GM18519 (cell line): ENCODE measurements around the gene OR4F6.
"Not testable (repeated sequence)": the region's sequence is repeated elsewhere in the genome, so short reads cannot be mapped to it uniquely, and the experiment has no call there.

Source experiments
- ATAC-seq: cut with Tn5 transposase; IDR thresholded peaks from one replicate; pipeline ENCODE4 v1.9.1; 2021; ENCODE audit warnings: mild to moderate bottlenecking, moderate library complexity; ENCODE audit not compliant: unreplicated experiment, low FRiP score

The OR4F6 gene, protein sequence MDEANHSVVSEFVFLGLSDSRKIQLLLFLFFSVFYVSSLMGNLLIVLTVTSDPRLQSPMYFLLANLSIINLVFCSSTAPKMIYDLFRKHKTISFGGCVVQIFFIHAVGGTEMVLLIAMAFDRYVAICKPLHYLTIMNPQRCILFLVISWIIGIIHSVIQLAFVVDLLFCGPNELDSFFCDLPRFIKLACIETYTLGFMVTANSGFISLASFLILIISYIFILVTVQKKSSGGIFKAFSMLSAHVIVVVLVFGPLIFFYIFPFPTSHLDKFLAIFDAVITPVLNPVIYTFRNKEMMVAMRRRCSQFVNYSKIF

DNA sequence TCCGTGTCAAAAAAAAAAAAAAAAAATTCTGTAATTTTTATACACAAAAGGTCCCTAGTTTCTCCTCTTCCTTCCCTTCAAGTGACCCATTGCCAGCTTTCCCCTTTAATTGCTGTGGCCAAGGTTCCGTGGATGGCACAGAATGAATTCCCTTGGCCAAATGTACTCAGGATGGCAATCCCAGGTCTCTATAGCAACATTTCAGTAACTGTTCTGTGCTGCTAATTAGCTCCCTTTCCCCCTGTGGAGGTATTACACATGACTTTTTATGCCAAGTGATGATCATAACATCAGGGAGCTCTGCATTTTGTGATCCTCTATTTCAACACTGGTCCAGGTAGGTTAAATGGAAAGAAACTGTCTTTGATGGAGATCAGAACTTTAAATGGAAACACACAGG lies at the start of gene OR4F6:
Gene OR4F6 (plus strand): TSS at position 301 of the 400 bp plus-strand sequence. CDS start 2,211 bp downstream, outside the sequence.
- no peak for ATAC-seq

DNA sequence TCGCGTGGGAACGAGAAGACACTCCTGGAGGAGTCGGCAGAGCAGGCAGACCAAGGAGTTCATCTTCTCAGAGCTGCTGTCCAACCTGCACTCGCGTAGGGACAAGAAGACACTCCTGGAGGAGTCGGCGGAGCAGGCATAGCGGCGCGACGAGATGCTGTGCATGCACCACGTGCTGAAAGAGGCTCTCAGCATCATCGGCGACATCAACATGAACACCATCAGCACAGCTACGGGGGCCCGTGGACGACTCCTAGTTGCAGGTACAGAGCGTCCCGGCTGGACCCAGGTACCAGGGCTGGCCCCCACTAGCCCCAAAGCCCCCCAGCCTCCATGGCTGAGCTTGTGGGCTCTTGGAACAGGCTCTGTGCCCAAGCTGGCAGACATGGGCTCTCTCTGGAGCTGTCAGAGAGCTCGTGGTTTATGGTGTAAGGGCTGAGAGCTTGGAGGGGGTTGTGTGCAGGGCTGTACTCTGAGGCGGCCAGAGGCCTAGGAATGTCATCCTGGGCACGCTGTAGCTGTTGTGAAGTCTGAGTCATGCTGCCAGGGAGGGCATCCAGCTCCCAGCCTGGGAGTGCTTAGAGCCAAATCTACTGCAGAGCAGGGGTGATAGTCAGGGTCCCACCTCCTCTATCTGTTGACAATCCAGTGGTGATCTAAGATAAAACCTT lies 38.5 kb upstream of the OR4F6 start:
- ATAC-seq = not testable (repeated sequence)

DNA sequence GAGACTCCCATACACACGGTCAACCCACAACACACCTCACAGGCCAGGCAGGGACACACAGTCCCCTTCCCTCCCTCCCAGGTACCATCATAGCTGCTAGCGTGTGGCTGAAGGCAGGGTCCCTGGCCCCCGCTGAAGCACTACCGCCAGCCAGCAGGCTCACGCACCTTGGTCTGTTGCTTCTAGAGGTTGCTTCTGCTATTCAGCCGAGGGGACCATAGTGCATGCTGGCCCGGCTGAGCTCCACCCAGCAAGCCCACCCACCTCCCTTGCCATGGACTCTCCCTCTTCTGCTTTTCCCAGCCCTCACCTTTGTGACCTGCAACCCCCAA lies 38.0 kb upstream of the OR4F6 start:
- ATAC-seq = not testable (repeated sequence)

DNA sequence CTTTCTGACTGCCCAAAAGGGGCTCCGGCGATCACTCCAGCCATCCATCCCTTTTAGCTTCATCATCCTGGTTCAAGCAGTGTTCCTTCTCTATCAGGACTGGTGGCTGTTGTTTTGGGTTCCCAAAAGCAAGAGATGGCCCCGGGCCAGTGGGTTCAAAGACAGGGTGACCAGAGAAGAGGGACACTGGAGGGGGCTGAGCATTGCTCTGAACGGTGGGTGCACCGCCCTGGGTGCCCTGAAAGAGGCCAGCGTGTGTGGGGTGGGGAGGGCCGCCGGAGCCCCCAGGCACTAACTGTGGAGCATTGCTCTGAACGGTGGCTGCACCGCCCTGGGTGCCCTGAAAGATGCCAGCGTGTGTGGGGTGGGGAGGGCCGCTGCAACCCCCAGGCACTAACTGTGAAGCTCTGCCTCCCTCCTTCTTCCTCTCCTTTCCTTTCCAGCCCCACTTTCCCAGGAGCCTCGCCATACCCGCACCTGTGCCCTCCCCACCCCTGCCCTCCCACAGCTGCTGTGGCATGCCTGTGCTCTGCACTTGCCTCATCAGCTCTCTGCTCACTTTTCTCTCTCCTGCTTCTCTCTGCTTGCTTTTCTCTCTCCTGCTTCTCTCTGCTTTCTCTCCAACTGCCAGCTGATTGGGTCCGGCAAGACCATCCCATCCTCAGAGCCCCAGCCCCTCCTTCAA lies 37.4 kb upstream of the OR4F6 start:
- ATAC-seq = no peak

DNA sequence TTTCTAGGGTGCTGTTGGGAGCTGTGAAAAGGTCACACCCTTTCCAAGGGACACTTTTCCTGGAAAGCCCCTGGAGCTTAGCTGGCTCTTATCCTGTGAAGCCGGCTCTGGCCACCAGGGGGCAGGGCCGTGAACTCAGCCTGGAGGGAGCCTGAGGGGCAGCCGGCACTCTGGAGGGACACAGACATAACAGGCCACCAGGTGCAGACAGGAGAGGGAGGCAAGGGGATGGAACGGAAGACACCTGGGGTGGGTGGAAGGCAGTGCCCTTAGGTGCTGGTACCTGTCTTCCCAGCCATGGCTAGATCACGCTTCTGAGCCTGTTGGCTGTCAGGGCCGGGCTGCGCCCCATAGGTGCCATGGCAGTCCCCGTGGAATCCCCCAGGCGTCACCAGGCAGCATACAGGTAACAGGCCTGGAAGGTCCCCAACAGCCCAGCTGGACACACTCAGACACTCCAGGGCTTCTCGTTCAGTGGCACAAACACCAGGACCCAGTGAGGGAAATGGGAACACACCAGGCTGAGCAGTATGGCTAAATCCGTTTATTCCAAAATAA lies 36.1 kb upstream of the OR4F6 start:
- ATAC-seq = not testable (repeated sequence)

DNA sequence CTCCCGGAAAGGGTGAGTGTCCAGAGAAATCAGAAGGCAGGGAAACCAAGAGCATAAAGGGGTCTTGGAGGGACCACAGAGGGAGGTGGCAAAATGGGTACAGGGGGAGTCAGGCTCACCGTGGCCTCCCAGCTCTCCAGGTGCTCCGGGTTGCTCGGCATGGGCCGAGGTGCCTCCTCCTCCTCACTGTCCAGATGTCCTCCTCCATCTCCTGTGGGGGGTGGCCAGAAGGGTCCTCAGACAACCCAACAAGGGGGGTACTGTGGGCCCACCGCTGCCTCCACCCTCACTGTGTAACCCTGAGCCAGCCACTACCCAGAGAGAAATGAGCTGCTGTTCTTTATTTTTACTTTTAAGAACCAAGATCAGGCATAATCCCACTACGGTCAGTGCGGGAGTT lies 30.4 kb upstream of the OR4F6 start:
- no peak for ATAC-seq

DNA sequence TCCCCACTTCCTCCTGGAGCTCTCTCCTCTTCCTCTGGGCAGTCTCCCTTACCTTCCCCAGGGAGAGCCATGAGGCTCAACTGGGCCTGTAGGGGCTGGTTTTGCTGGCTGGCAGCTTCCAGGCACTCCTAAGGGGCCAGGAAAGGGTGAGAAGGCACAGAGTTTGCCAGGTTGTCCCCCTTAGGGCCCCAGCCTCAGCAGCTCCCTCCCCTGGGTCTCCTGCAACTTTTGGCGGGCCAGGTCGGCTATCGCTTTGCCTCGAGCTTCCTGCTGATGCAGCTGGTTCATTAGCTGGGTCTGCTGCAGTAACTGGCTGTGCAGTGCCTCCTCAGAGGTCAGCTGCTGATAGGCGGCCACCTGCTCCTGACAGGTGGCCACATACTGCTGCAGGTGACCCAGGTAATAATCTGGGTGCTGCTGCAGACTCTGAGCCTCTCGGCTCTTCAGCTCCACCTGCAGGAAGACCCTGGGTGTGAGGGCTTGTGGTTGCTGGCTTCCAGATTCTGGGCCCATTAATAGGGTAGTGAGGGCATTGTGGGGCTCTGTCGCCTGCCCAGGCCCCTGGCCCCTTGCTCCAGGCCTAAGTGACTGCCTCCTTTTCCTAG lies 29.7 kb upstream of the OR4F6 start:
- no peak for ATAC-seq

DNA sequence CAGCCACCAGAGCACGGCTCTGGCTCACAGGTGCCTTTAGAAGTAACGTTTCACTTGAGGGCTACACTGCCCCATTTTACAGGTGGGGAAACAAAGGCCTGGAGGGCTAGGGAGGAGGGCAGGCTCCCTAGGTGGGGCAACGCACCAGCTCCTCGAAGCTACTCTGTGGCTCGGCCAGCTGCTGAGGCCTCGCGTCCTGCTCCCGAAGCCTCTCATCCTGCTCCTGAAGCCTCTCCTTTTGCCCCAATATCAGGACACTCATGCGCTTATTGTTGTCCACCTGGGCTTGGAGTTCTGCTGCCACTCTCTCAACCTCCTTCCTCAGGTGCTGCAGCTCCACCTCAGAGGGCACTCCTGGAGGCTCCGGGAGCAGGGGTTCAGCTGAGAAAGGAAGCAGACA lies 28.2 kb upstream of the OR4F6 start:
- no peak for ATAC-seq

DNA sequence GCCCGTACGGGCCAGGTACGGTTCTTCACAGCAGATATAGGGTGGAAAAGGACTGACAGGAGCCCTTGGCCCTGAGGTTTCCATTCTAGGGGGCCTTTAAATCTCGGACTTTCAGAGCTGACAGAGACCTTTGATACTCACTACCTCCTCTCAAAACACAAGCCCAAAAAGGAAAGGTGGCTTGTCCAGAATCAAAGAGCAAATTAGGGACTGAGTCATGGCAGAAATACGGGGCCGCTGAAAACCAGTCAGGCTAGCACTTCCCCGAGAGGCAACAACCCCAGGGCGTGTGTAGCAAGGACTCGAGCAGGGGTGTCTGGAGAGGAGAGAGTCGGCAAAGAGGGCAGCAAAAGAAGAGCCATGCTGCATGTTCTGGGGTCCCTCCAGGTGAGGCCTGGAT lies 24.7 kb upstream of the OR4F6 start:
- ATAC-seq = not testable (repeated sequence)

DNA sequence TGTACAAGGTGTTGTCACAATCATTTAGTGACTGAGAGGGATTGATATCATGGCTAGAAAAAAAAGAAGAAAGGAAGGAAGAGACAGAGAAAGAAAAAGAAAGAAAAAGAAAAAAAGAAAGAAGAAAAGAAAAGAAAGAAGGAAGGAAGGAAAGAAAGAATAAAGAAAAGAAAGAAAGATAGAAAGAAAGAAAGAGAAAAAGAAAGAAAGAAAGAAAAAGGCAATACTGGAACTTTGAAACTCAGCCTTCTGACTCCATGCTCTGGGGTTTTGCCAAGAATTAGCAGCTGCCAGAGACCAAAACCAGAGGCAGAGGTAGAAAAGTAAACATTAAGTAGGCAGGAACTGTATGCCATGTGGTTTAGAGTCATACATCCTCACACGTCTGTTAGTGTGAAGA lies 23.1 kb upstream of the OR4F6 start:
- ATAC-seq = not testable (repeated sequence)

DNA sequence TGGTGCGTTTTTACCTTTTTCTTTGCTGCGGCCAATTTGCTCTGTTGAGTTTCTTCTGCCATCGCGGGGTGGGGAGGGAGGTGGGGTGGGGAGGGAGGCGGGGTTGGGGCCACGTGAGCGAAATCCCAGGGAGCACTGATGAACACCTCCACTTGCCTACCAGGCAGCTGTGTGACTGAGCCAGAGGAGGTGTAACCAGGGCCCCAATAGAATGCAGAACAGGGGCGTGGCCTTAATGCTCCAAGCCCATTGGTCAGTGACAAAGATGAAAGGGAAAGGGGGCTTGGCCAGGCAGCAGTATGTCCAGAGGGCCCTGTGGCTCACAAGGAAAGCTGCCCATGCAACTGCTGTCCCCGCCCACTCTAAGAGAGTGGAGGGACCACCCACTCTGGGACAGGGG lies 21.4 kb upstream of the OR4F6 start:
- ATAC-seq = no peak

DNA sequence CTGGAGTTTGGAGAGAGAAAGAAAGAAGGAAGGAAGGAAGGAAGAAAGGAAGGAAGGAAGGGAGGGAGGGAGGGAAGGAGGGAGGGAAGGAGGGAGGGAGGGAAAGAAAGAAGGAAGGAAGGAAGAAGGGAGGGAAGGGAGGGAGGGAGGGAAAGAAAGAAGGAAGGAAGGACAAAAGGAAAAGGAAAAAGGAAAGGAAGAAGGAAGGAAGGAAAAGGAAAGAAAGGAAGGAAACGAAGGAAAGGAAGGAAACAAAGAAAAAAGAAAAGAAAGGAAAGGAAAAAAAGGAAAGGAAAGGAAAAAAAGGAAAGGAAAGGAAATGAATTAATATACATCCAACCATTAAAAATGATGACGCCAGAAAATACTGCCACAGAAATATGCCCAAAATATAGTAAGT lies 18.7 kb upstream of the OR4F6 start:
- no peak for ATAC-seq

DNA sequence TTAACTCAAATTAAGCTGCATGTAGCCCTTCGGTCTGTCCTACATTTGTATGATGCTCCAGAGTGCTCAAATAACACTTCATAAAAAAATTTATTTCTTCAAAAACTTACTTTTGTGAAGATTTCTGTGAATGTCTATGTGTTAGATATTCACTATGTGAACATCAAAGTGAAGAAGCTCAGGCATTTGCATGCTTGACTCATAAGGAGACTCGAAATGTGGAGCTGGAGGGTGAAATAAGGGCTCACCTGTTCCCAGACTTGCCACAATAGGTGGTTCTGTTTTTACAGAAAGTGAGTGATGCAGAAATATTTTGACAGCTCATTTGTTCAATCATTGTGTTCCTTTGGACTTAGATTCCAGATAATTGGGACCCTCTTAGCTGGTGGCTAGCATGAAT lies 16.9 kb upstream of the OR4F6 start:
- ATAC-seq = not testable (repeated sequence)

DNA sequence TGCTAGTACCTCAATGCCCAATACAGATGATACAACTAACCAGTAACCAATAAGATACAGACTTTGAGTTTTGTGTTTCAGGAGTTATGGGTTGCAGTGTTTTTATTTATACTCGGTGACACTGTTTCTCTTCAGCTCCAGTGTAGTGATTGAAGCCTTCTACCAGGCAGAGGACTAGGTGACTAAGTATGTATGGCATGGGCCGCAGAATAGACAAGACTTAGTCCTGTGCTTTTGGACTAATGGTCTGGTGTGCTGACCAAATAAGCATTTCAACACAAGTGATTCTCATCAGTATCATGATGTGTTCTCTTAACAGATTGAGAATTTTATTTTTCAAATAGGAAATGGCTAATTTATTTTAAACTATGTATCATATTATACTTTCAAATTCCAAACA lies 15.3 kb upstream of the OR4F6 start:
- not testable (repeated sequence) for ATAC-seq

DNA sequence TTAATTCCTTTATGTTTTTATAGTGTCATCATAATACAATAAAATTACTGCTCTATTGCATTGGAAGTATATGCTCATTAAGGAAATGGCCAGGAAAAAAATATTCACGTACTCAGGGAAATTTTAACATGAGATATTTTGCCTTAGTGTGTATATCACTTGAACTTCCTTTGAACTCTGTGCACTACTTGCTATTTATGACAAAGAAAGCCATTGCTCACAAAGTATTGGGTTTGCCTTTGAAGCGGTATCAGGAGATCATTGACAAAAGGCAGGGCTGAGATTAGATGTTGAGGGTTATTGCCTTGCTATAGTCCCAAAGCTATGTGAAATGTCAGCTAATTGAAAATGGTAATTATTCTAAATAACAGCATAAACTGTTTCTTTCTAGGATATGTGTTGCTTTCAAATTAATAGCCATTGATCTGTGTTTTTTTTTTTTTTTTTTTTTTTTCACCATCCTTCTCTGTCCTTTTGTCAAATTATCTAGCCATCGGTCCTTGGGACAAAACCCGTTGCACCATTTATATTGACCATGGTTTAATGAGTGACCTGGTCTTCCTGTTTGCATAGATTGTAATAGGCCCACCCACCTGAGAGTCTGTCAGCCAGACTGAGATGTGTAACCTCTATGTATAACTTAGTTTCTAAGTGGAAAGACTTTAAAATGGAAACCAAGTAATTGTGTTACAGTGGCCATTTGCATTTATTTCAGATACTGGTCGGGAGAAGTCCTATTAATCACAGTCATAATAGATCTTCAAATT lies 14.6 kb upstream of the OR4F6 start:
- ATAC-seq = not testable (repeated sequence)

DNA sequence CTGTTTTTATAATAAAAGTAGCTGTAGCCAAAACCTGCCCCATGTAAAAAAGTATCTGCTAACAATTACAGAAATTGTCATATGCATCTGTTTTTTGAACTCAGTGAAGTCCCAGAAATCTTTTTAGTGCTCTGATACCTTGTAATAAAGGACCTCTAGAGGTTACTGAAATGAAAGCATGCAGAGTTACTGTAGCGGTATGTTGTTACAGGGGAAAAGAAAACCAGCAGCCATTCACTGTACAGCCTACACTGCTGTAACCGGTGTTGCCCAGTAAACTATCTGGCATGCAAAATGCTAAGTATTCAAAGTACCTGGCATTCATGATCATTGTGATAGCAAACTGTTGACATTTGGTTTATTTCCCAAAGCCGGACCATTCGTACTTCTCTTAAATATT lies 12.6 kb upstream of the OR4F6 start:
- not testable (repeated sequence) for ATAC-seq

DNA sequence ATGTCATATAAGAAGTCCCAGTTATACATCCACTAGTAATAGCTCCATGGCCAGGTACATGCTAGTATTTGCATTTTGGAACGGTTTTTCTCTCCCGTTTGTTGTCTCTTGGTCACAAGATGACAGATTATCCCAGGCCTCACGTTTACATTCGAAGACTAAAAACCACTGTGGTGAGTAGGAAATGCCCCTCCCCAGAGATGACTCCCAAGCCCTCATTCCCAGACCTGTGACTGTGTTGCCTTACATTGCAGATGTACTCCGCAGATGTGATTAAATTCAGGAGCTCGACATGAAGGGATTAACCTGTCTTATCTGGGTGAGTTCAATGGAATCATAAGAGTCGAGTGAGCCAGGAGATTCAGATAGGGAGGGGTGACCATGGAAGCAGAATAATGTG lies 9.3 kb upstream of the OR4F6 start:
- ATAC-seq = not testable (repeated sequence)

DNA sequence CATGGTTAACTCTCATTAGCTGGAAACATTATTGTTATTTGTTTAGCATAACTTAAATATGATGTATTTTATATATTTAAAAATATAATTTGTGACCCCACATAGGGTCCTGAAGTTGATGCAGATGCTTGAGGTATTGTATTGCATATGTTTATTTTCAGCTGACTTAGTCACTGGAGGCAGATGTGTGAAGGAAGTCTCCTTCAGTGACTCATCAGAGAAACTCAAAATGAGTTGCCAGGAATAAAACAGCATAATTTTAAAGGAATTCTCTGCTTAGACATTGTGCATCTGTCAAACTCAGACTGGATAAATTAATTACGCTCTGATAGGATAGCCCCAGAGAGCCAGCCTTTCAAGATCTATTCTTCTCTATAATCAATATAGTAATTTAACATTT lies 7.9 kb upstream of the OR4F6 start:
- no peak for ATAC-seq

DNA sequence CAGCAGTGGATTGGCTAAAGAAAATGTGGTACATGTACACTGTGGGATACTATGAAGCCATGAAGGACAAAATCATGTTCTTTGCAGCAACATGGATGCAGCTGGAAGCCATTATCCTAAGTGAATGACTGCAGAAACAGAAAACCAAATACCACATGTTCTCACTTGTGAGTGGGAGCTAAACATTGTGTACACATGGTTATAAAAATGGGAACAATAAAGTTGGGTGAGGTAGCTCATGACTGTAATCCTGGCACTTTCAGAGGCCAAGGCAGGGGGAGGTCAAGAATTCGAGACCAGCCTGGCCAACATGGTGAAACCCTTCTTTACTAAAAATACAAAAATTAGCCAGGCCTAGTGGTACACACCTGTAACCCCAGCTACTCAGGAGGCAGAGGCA lies 3.6 kb upstream of the OR4F6 start:
- no peak for ATAC-seq

DNA sequence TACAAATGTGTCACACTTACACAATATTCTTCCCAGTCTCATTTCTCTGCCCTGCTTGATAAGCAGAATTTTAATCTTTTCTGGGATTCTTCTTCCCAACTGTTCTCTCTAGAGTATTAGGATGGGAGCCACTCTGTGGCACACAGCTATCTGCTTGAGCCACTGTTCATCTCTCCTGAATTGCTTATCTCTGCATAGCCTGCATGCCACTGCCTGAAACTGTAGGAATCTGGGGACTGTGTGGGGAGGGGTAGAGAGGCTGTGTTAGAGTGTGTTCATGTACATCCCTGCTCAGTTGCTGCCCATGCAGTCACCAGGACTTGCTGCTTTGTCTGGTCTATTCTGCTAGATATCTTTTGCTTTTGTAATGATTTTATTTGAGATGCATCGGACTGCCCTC lies 2.3 kb upstream of the OR4F6 start:
- ATAC-seq = no peak
